Frontal cortex (tissue), 4 donors: ENCODE data around the gene OLA1. TPM values are rescaled to one million over a fixed set of nuclear protein-coding genes. Genes with fewer than 3 reads are reported as not detected.

Experiments used
- DNase-seq, 2 donors: peaks; one replicate each; pipeline ENCODE4 v3.0.0; 2012; ENCODE audit warnings: low spot score in 2 of 2
- FAIRE-seq: peaks from 2 replicates; lab custom pipeline; 2012; peaks lifted over from hg19 to GRCh38; lab: Jason Lieb, UNC
- total RNA-seq: library from RNA; depleted of rRNA; stranded (reverse); fragments of >200 nt; gene quantifications from one replicate; pipeline ENCODE4 v1.2.3, GENCODE V29; 2014
- donor health status: control.
- donor health status: control.
- donor health status: control.

OLA1 gene
- total RNA-seq, 1 donor from 2014 or later, result 114 TPM

DNA sequence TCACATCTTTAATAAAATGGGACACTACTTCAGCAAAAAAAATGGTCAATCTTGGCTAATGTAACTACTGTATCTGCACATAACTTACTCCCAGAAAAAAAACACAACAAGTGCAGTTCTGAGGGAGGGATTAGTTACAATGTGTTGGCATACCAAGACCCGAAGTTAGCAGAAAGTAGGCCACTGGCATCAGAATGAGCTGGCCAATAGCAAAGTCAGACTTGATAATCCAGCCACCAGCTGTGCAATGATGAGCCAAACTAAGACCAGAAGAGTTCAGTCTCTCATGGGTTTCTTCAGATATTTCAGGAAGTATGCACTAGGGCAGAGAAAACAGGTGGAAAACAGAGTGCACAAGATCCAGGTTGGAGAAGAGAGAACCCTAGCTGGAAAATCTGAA is 65.3 kb downstream of the OLA1 start:
- no peak for DNase-seq

DNA sequence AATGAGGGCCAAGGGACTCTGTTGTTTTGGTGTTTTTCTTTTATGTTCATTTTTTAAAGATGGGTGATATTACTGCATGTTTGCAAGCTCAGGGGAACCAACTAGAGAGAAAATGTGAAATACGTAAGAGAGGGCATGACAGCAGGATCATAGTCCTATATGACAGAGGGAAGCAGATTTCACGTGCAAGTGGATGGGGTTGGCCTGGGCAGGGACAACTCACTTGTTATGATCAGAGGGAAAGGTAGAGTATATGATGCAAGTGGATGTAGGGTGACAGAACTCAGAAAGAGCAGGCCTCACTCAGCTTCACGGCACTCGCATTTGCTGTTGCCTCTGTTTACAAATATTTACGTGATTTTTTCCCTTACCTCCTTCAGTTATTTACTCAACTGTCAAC is 67.0 kb downstream of the OLA1 start:
- FAIRE-seq (no peak), DNase-seq (no peak)

More for the DNA sequence above, 65.3 kb downstream of the OLA1 start:
- FAIRE-seq, result no peak

DNA sequence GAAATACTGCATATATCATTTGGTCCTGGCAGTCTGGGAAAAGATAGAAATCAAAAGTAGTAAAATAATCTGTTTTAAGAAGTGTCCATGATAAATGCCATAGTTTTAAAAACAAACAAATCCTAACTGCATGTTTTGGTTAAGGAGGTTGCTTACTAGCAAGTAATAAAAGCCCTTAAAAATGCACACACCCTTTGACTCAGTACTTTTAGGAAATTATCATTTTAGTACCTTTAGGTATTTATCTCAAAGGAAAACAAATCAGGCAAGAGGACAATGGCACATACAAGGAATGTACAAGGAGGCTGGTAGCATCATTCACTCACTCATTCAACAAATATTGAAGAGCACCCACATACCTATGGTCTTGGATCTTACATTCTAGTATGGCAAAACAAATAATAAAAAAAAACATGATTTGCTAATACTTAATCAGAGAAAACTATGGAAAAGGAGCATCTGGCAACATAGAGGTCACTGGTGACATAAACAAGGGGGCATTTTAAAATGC is 67.6 kb downstream of the OLA1 start:
- no peak for FAIRE-seq

DNA sequence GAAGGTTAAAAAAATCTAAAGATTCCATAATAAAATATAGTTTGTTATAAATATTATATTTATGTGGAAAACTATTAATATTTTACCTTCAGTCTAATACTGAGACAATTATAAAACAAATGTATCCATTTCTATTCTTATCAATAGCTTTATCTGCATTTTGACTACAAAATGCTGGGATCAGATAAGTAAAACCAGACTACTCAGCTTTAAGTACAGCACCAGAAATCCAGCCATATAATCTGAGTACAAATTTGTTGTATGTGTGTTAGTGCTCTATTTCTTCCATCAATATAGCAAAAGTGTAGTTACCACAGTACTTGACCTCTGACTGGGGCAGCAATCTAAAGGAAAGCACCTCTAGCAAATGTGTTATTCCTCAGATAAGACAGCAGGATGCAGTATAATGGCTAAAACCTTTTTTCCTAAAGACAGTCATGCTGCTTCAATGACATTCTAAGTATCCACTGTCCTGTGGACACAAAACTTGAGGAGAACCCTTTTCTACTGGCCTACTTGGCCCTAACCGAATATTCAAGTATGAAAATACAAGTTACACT is 68.1 kb downstream of the OLA1 start:
- FAIRE-seq (no peak), DNase-seq (no peak)

More for the DNA sequence above, 67.6 kb downstream of the OLA1 start:
- no peak for DNase-seq

DNA sequence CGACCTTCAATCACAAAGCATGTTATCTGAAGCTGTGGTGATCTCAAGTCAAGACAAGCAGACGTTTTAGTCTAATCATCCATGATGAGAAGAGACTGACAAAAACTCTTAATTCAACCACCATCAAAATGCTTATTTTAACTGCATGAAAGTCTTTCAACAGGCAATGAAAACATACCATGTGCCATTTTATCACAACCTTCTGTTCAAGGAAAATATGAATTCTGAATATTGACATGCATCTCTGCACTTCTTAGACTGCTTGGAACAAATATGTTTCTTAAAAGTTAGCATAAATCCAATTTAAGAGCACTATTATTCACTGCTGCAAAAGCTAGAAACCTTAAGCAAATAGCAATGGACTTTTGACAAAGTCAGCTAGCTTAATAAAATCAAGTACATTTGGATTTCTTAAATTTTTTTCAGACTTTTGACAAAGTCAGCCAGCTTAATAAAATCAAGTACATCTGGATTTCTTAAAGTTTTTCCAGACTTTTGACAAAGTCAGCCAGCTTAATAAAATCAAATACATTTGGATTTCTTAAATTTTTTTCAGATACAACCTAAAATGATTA is 70.9 kb downstream of the OLA1 start:
- FAIRE-seq, result no peak
- DNase-seq, result no peak

DNA sequence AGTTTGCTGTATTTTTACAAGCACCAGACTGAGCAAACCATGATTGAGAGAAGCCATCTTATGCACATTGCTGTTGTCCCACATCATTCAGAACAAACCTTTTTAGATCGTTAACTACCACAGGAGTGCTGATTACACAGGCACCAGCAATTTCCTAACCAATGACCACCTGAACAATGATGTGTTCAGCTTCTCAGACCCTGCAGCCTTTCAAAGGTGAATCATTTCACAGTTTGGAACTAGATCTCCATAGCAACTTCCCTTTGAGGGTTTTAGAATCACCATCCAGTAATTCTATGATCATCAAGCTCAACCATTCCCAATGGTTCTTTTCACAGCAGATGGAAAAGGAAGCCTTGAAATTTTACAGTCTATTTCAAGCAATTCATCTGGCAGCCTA is 71.4 kb downstream of the OLA1 start:
- DNase-seq (no peak), FAIRE-seq (no peak)

DNA sequence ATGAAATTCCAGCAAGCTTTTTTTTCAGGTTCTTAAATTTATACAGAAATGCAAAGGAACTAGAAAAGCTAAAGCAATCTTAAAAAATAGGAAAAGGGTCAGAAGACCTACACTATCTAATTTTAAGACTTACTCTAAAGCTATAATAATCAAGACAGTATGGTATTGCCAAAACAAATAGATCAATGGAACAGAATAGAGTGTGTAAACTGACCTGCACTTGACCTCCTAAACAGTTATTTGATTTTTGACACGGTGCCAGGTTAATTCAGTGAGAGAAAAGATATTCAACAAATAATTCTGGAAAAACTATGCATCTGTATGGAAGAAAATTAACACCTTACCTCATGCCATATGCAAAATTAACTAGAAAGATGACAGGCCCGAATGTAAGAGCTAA is 73.6 kb downstream of the OLA1 start:
- DNase-seq, result no peak
- no peak for FAIRE-seq

DNA sequence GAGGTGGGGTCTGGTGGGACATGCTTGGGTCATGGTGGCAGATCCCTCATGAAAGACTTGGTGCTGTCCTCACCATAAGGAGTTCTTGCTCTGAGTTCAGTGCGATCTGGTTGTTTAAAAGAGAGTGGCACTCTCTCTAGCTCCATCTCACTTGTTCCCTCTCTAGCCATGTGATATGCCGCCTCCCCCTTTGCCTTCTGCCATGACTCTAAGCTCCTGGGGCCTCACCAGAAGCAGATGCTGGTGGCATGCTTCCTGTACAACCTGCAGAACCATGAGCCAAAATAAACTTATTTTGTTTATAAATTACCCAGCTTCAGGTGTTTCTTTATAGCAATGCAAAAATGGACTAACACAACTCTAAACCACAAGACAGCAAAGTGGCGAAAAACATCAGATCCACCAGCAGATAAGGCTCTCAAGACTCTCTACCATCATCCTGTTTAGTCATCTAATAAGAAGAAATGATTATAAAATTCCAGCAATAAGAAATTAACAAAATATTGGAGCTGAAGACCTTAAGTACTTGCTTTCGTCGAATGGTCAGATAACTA is 75.5 kb downstream of the OLA1 start:
- FAIRE-seq, result no peak
- no peak for DNase-seq

DNA sequence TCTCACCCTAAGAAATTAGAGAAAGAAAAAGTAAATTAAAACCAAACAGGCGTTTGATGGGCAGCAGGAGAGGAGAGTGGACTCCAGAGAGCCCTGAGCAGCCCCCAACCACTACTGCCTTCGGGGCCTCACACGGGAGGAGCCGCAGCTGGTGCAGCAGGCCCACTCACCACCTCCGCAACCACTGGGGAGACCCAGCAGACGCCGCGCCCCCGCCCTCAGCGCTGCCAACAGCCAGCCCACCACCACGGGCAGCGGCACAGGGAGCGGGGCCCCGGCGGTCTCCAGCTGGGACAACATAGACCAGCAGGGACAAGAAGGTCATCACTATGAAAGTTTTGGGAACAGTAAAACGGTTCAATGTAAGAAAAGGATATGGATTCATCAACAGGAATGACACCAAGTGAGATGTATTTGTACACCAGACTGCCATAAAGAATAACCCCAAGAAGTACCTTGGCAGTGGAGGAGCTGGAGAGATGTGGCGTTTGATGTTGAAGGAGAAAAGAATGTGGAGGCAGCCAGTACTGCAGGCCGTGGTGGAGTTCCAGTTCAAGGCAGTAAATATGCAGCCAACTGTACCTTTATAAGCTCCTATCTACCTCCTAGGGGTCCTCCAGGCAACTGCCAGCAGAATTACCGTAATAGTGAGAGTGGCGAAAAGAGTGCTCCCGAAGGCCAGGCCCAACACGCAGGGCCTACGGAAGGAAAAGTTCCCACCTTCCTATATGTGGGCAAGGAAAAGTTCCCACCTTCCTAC is 76.5 kb downstream of the OLA1 start:
- FAIRE-seq (no peak), DNase-seq (no peak)

DNA sequence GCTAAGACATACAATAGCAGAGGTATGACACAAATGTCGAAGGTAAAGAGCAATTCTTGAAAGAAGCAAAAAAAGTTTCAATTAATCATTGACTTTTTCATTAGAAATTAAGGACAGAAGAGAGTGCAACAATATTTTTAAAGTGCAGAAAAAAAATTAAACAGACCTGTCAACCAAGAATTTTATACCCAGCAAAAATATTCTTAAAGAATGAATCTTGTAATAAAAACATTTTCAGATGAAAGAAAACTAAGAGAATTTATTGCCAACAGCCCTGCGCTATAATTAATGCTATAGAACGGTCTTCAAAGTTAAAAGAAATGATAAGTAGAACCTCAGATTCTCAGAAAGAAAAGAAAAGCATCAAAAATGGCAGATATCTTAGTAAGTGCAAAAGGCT is 79.0 kb downstream of the OLA1 start:
- DNase-seq (no peak), FAIRE-seq (no peak)

DNA sequence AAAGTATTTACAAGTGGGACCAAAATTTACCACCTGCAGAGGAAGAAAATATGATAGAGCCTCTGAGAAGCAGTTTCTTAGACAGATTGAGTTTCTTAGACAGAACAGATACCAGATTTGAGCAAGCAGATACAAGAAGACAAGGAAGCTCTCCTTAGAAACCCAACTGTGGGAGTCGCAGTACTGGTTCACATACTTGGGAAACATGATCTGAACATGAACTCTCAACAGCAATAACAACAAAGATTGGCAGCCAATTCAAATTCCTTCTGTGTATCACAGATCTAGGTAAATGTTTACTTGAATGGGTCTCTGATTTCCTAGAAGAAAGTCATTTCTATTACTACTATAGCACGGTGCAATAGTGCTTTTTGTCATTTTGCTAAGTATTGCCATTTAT is 82.1 kb downstream of the OLA1 start:
- DNase-seq, result no peak
- FAIRE-seq, result no peak

DNA sequence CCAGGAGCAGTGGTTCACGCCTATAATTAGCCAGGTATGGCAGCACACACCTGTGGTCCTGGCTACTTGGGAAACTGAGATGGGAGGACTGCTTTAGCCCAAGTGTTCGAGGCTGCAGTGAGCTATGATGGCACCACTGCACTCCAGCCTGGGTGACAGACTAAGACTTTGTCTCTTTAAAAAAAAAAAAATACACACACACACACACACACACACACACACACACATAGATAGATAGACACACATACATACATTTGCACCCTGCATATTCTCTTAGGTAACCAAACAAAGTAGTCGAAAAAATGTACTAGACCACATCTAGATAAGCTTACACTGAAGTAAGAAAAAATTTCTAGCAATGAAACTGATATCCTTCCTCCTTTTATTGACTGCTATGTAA is 86.8 kb downstream of the OLA1 start:
- no peak for DNase-seq
- FAIRE-seq, result no peak

DNA sequence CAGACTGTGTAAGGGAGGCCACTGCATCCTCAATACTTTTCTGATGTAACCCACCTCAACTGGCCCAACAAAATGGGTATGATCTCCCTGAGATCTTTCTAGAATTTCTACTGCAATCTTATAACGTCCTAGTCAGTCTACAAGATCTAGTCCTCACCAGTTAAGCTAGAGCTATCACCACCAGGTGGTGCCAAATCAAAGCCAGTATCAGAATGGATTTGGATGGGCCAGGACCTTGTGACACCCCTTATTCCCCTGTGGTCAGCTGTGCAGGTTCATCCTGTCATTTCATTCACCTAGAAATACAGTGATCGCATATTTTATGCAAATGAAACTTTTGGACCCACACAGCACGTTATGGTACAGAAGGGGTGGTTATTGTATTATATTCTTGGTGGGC is 90.3 kb downstream of the OLA1 start:
- FAIRE-seq, result no peak
- peak in 1 of 2 donors; percentile 16 for DNase-seq

DNA sequence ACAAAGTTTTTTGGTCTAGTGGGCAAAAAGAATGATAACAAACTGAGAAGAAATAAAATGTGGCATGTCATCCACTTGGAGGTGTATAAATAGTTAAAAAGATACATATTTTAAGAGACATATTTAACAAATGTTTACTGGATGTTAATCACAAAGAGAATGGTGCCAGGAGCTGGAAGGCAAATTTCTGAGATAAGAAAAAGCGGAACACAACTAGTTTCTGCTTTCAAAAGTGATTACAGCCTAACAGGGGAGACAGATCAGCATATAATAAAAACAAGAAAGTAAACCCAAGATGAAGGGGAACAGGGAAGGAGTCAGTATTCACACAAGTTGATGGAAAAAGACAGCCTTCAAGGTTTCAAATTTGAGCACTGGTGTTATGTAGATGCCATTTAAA is 91.3 kb downstream of the OLA1 start:
- FAIRE-seq, result no peak
- DNase-seq, result no peak

DNA sequence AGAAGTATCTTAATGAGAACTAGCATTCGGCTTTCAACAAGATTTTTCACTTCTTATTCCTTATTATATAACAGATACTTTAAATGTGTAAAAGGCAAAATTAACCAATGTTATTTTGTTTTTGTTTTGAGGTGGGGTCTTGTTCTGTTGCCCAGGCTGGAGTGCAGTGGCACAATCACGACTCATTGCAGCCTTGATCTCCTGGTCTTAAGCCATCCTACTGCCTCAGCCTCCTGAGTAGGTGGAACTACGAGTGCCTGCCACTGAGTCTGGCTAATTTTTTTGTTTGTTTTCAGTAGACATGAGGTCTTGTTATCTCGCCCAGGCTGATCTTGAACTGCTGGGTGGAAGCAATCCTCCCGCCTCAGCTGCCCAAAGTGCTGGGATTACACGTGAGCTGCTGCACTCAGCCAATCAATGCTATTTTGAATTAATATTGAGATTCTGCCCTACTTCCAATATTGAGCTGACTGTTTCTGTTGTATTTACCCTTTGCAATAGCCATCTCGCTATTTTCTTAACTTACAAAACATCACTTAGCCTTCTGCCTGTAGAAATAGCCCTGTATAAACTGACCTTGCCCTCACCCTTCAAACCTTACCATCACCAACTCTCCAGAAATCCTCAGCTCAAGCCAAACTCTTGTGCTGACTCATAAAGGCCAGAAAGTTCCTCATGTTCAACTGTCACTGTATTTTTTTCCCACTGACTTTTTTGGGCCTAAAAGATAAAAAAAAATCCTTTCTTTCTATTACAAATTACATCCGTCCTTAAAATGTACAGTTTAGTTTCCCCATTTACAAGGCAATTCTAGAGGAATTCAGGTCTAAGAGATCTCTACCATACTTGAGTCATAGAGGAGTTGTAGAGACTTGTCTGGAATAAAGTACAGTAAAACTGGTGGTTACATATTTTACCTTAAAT is 94.3 kb downstream of the OLA1 start:
- no peak for DNase-seq
- no peak for FAIRE-seq

DNA sequence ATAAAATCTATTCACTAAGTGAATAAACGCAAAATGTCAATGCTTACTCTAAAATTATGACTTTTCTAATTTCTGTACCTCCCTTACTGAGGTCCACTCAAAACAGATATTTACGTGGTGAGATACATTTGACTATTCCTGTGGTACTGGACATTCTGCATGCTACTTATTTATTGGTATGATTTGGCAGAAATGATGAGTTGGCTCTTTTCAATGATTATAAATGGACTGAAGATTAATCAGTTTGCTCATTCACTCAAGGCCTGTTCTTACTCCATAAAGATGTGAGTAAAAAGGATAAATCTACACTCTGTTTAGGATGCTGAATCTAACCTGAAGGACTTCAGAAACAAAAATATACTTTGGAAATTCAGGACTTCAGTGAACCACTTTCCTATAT is 98.8 kb downstream of the OLA1 start:
- no peak for DNase-seq
- no peak for FAIRE-seq

DNA sequence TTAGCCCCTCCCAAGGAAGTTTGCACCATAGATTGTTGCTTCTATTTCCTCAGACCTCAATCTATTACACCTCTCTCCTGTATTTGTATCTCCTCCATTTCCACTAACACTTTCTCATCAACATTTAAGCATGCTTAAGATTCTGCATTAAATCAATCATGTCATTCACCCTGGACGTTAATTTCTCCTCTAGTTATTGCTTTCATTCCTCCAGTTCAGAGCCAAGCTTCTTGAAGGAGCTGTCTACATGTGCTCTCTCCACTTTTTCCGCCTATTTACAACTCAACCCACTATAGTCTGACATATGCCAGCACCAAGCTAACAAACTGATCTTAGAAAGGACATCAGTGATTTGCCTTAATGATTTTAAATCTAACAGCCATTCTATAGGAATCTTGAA is 99.5 kb downstream of the OLA1 start:
- DNase-seq (no peak), FAIRE-seq (no peak)

DNA sequence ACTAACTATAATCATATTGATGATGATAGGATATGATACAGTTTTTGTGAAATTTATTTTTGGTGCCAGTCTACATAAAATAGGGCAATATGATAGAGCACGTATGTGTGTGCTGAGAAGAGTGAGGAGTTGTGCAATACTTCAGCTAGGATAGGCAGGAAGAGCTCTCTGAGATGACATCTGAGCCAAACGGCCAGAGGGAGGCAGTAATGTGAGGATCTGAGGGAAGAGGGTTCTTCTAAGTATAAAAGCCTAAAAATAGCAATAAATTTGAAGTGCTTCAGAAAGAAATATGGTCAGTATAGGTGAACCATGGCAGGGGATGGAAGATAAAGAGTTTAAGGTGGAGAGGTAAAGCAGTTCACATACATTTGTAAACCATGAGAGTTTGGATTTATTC is 102.5 kb downstream of the OLA1 start:
- no peak for DNase-seq
- FAIRE-seq, result no peak

DNA sequence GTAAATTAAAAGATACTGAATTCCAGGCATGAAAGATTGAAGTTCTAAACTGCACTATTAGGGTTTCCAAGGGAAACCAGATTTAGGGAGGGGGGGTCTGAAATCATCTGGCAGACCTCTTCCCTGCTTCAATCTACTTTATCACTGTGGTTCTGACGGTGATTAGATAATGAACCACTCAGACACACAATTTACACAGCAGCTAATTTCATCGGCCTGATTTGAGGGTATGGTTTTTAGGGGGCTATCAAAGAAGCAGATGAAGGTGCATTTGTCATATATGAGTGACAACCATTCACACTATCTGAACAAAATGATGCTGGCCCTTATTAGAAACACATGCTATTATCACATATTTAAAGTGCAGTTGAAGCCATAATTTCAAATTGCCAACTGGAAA is 106.0 kb downstream of the OLA1 start:
- no peak for FAIRE-seq
- DNase-seq, result no peak

DNA sequence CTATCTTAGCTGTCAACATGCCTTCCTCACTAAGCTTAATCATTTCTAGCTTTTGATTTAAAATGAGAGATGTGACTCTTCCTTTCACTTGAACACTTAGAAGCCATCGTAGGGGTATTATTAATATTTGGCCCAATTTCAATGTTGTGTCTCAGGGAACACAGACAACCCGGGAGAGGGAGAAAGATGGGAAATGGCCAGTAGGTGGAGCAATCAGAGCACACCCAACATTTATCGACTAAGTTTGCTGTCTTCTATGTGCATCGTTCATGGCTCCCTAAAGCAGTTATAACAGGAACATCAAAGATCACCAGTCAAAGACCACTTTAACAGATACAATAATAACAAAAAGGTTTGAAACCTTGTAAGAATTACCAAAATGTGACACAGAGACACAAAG is 110.2 kb downstream of the OLA1 start:
- FAIRE-seq (no peak), DNase-seq (no peak)
